ENCODE data around the gene BDKRB2.

DNA sequence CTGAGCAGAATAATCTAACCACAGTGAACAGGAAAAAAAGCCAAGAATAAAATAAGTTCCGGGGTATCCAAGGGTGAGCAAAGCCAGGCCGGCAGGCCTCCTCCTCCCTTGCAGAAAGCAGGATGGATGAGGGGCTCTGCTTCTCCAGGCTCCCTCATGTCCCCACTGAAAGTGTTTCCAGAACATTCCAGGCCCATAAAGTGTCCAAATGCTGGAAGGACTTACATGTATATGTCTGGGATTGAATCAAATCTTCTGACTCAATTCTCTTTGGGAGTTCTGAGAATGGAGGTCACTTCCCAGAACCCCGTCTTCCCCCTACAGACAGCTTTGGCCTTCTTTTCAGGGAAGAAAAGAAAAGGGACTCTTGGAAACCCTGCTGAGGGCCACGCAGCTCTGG is 26.4 kb downstream of the BDKRB2 start:
- TF ChIP-seq POLR2A (IDR thresholded peaks at IDR 0.05; ENCODE audit: low read depth, low read length) (no peak), POLR2AphosphoS5 (IDR thresholded peaks at IDR 0.05; ENCODE audit: low read depth, low read length) (no peak), TAF1 (IDR thresholded peaks at IDR 0.05; ENCODE audit: borderline replicate concordance, low read depth, low read length) (no peak)

Data from GM12892 (cell line).